Stimulated activated CD8-positive, alpha-beta memory T cell treated with anti-CD3 and anti-CD28 coated beads, Interleukin-2, amount 100 ng/mL, for 1 hour (primary cell): ENCODE results near the gene TCL1B.

Experiments
- DNase-seq, 2 donors: peaks; one replicate each; pipeline ENCODE4 v3.0.0-alpha.2; 2020; ENCODE audit warnings: low read depth in 2 of 2

TCL1B gene

GRCh38 chr14:95667249-95667693 is 19.0 kb upstream of the TCL1B start:
- DNase-seq, result no peak

- DNase-seq, result no peak
These were observed 17.9 kb upstream of the TCL1B start for GRCh38 chr14:95668235-95668772.

GRCh38 chr14:95674613-95675012 is 11.6 kb upstream of the TCL1B start:
- no peak for DNase-seq

DNA sequence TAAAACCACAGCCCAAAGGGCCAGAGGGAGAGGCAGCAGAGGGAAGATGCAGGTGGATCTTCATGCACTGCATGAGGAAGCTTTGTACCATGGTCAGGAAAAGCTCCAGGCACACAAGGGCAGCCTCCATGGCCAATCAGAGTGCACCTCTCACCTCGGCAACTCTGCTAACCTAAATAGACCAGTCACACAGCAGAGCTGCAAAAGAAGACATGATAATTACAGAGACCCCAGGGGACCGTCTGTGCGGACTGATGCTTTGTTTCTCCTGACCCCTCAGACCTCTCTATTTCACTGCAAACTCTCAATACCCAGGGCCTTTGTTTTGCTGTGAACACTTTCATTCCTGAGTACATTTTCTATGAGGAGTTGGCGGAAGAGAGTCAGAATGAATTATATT is 10.7 kb upstream of the TCL1B start:
- no peak for DNase-seq

DNA sequence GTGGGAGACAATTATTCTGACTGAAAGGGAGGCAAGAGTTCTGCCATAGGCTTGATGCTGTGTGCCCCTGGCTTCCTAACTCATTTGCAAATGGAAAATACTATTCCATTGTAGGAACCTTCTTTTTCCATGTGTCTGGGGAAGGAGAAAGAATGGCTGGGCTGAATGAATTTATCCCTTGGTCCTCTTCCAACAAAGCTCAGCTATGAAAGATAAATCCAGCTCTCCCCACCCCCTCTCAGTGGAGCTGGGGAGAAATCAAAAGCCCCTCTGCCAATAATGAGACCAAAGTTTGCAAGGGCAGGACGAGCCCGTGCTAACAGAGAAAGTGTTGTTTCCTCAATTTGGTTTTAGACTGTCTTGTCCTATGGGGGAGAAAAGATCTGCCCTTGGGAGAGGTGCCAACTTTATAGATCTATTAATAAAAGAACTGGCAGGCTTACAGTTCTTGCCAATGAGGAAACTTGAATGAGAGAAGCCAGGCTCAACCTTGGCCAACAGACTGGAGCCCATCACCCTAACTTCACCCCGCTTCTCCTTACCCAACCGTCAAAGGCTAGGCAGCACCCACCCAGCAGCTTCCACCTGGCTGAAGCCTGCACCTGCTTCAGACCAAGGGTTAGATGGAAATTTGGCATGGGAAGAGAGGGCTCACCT is 8.9 kb upstream of the TCL1B start:
- no peak for DNase-seq

- no peak for DNase-seq
These were observed 6.9 kb upstream of the TCL1B start for GRCh38 chr14:95679148-95679815.

GRCh38 chr14:95679998-95680735 is 6.1 kb upstream of the TCL1B start:
- DNase-seq, result no peak

GRCh38 chr14:95681153-95681552 is 5.1 kb upstream of the TCL1B start:
- no peak for DNase-seq

GRCh38 chr14:95683793-95684192 is 2.4 kb upstream of the TCL1B start:
- DNase-seq, result no peak

DNA sequence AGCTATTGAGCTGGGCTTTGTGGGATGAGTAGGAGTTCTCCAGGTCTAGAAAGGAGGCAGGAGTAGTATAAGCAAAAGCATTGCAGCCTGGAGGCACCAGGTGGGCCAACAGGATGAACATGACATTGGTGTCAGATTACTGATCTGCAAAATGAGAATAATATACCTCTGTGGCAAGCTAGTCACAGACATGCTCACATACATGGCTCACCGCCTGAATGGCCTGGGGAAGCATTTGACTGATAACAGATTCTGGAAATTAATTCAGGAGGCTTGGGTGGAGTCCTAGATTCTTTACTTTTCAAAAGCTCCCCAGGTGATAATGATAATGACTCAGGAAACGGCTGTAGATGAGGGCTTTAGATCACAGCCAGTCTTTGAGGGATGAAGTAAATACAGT is 709 bp downstream of the TCL1B start:
- DNase-seq, result no peak

GRCh38 chr14:95689441-95689840 is 3.2 kb downstream of the TCL1B start:
- no peak for DNase-seq

- no peak for DNase-seq
These were observed 4.6 kb downstream of the TCL1B start for GRCh38 chr14:95690815-95691214.

- DNase-seq, result no peak
These were observed 5.4 kb downstream of the TCL1B start for GRCh38 chr14:95691591-95691990.

DNA sequence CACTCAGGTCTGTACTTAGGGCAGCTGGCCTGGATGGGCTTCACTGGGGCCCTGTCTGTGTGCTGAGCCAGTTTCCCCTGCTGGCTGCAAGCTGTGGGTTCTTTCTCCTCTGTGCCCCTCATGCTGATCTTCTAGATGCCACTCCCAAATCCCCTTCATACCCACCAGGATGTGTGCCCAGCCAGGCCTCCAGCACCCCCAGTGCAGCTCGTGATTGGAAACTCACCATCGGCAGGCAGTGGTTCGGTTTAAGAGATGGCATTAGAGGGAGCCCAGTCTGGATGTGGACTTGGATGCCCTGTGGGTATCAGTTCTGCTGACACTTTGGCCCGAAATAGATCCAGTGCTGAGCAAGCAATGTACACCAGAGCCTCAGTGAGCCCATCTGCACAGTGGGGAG is 5.9 kb downstream of the TCL1B start:
- no peak for DNase-seq

GRCh38 chr14:95695051-95695450 is 8.8 kb downstream of the TCL1B start:
- no peak for DNase-seq

DNA sequence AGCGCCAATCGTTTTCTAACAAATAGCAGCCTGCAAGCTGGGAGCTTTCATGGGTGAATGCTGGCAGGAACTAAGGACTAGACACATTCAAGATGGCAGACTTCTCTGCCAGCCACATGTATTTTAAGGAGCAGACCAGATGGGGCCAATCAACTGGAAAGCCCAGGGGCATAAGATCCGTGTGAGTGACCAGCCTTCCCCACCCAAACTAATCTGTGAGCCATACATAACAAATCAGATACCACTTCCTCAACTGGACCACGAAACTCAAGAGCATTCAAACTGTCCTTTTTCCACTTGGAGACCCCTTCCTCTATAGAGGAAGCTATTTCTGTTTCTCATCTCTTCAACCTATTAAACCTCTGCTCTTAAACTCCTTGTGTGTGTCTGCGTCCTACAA is 9.7 kb downstream of the TCL1B start:
- no peak for DNase-seq

- no peak for DNase-seq
These were observed 10.5 kb downstream of the TCL1B start for GRCh38 chr14:95696741-95697140.

DNA sequence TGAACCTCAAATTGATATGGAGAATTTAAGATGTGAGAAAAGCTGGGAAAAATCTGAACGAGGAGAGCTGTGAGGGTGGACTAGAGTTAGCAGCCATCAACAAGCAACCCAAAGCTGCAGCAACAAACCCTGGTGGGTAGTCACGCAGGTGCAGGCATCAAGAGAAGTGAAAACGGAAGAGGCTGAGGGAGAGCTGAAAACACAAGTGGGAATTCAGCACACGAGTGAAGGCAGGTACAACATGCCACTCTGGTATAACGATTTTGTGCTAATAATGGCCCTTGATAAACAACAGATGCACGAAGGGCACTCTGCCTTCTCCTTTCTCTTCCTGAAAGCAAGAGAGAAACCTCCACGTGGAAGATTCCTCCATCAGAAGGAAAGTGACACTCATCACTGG is 11.5 kb downstream of the TCL1B start:
- DNase-seq, result no peak

- DNase-seq, result no peak
These were observed 12.1 kb downstream of the TCL1B start for GRCh38 chr14:95698287-95698686.

DNA sequence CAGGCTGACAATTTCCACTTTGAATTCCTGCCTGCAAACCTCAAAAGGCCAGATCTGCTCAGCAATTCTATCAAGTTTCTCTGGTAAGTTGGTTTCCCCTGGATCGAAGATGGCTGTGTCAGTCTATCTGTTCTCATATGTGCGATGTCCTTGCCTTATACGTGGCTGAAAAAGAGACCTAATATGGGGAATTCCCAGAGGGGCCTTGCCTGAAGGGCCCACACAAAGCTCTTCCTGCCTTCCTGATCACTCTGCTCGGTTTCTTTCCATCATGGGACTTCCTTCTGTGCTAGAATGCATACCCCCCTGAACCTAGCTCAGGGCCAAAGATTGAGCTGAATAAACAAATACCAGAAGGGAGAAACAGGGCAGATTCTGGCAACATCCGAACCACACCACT is 13.2 kb downstream of the TCL1B start:
- no peak for DNase-seq

DNA sequence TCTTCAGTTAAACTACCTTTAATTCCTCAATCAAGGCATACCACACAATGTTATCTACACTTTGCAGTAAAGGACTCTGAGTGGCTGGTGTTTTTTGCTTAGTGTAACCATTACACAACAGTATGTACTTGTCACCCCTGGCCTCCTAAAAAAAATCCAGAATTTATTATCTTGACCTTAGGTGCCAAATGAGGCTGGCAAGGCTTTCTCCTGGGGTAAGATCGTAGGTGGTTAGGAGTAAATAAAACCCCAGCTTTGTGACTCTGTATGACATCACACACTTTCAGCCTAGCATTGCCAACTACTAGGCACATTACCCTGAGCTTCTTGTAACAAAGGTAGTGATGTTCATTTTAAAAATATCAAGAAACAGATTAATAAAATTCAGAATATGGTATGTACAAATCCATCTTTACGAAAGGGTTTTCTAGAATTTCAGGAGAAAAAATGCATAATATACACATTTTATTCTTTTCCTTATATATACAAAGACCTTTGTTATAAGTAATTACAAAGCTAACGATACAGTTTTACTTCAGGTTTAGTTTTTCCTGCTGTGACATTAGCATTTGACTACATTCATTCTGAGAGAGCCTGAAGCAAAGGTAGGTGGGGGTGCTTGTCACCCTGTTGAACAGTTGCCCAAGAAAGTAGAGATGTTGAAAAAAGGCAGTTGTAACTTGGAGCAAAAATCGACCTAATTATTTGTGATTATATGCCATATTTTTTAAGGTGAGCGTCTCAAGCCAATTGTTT is 14.2 kb downstream of the TCL1B start:
- DNase-seq, result no peak

- no peak for DNase-seq
These were observed 15.6 kb downstream of the TCL1B start for GRCh38 chr14:95701846-95702221.
